Activated CD4-positive, alpha-beta memory T cell treated with anti-CD3 and anti-CD28 coated beads for 36 hours (primary cell): ENCODE measurements around the gene WTAP. TPM values are rescaled to one million over a fixed set of nuclear protein-coding genes. Genes with fewer than 3 reads are reported as not detected.

Experiments used
- CTCF ChIA-PET: fragments of 350-600 bp; sonication (Branson Sonifier 250); formaldehyde crosslinking; loops from one replicate; lab custom pipeline; 2021; ENCODE audit warnings: antibody characterized with exemption, inconsistent platforms; lab: Charles Lee
- POLR2A ChIA-PET: fragments of 350-600 bp; sonication (Branson Sonifier 250); formaldehyde crosslinking; loops from one replicate; lab custom pipeline; 2021; ENCODE audit warnings: antibody characterized with exemption; lab: Charles Lee
- DNase-seq: peaks from one replicate; pipeline ENCODE4 v3.0.0-alpha.2; 2020
- H3K27ac Mint-ChIP-seq: one replicate; pipeline ENCODE4 v1.8.0; 2021; ENCODE audit warnings: mixed read lengths
- H3K27me3 Mint-ChIP-seq: one replicate; pipeline ENCODE4 v1.8.0; 2021; ENCODE audit warnings: mixed read lengths
- H3K36me3 Mint-ChIP-seq: one replicate; pipeline ENCODE4 v1.8.0; 2021; ENCODE audit warnings: mixed read lengths
- H3K4me1 Mint-ChIP-seq: one replicate; pipeline ENCODE4 v1.8.0; 2021; ENCODE audit warnings: low read depth, mixed read lengths
- H3K4me3 Mint-ChIP-seq: one replicate; pipeline ENCODE4 v1.8.0; 2021; ENCODE audit warnings: mild to moderate bottlenecking, mixed read lengths
- H3K9me3 Mint-ChIP-seq: one replicate; pipeline ENCODE4 v1.8.0; 2021; ENCODE audit warnings: mixed read lengths
- intact Hi-C: fragments of 100-400 bp; cut with micrococcal nuclease; formaldehyde crosslinking; loops from one replicate; pipeline ENCODE4 v1.15.1; 2023
- total RNA-seq, 2 experiments: library from RNA; stranded (reverse); gene quantifications; one replicate each; pipeline ENCODE4 v1.2.3, GENCODE V29; 2021

WTAP gene
- total RNA-seq, 2 experiments from 2014 or later, result 87.6 to 90.2 TPM

DNA sequence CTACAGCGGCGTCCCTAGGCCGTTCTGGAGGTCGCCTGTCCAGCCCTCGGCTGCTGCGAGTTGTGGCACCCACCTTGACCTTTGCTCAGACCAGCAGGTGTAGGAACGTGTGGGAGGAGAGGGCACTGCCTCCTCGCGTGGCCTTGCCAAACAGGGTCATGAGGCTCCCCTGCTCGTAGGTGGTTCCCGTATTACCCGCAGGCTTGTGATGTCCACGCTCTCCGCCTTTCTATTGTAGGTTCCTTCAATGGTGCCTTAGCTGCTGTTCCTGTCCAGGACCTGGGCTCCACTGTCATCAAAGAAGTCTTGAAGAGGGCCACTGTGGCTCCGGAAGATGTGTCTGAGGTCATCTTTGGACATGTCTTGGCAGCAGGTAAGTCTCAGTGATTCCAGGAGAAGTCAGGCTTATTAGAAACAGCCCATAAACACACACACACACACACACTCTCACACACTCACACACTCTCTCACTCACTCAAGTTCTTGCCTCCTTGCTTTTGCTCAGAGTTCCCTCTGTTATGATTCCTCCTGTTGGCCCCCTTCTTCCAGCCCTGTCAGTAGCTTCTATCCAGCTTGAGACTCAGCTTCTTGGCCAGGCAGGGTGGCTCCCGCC is 35.5 kb downstream of the WTAP start:
- DNase-seq, result peak; percentile 42
- Mint-ChIP-seq H3K36me3 (peaks cover 42% of the 10 kb centered on the region), H3K9me3 (no peaks in the 10 kb centered on the region), H3K27ac (peak overlapping the region; percentile 98), H3K4me1 (peaks cover 45% of the 10 kb centered on the region), H3K4me3 (peak overlapping the region; percentile 98), H3K27me3 (no peaks in the 10 kb centered on the region)
- ChIA-PET CTCF (interaction anchor here (1.2 kb wide), 1 partner anchor 83 kb away, joined by 3 read pairs; no protein-coding TSS in a partner anchor), POLR2A (interaction anchor here (1.5 to 1.6 kb wide), 2 partner anchors 27 to 36 kb away, joined by 3 to 7 read pairs; partner anchors contain the start of gene TCP1)
- intact Hi-C loops, result loop anchor here (1.0 kb wide), 3 partner anchors 27 to 71 kb away; partner anchors contain the start of genes TCP1 and WTAP

DNA sequence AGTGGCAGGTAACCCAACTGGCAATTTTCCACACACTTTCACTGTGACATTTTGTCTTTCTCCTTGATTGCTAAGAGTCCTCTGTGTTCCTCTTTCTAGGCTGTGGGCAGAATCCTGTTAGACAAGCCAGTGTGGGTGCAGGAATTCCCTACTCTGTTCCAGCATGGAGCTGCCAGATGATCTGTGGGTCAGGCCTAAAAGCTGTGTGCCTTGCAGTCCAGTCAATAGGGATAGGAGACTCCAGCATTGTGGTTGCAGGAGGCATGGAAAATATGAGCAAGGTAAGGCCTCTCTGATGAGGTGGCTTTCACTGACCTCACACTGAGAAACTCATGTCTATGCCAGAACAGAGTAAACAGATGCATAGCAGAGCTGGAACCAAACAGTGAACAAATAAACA is 39.6 kb downstream of the WTAP start:
- H3K36me3 Mint-ChIP-seq, result peaks cover 67% of the 10 kb centered on the region
- H3K27me3 Mint-ChIP-seq, result no peaks in the 10 kb centered on the region
- peaks cover 2% of the 10 kb centered on the region for H3K9me3 Mint-ChIP-seq
- POLR2A ChIA-PET, result no interaction called here
- H3K4me3 Mint-ChIP-seq, result no peak overlapping the region
- intact Hi-C loops, result no loop called here
- peaks cover 37% of the 10 kb centered on the region for H3K4me1 Mint-ChIP-seq
- H3K27ac Mint-ChIP-seq, result no peak overlapping the region
- no peak for DNase-seq
- CTCF ChIA-PET, result no interaction called here

DNA sequence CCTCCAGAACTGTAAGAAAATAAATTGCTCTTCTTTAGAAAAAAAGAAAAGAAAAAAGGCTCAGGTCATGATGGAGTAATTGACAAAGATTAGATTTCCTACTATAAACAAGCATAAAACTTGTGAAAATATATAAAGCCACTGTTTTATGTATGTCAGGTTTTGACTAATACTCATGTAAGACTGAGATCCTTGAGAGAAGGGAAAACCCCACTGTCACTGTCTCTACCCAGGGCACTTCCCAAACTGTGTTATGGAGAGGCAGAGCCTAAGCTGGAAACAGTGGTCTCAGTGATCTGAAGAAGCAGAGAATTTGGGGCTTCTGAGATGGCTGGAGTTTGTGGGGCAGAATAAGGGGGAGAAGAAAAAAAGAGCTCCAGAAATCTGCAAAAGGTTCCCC is 42.2 kb downstream of the WTAP start:
- POLR2A ChIA-PET, result interaction anchor here (1.1 kb wide), 1 partner anchor 20 kb away, joined by 4 read pairs; the partner anchor contains the start of genes MRPL18 and TCP1
- Mint-ChIP-seq H3K36me3 (peaks cover 60% of the 10 kb centered on the region), H3K27ac (peak overlapping the region; percentile 25), H3K4me1 (peaks cover 28% of the 10 kb centered on the region), H3K9me3 (peaks cover 2% of the 10 kb centered on the region), H3K27me3 (no peaks in the 10 kb centered on the region), H3K4me3 (no peak overlapping the region)
- CTCF ChIA-PET, result interaction anchor here (0.8 kb wide), 1 partner anchor 18 kb away, joined by 5 read pairs; no protein-coding TSS in a partner anchor
- DNase-seq, result no peak
- intact Hi-C loops, result no loop called here

DNA sequence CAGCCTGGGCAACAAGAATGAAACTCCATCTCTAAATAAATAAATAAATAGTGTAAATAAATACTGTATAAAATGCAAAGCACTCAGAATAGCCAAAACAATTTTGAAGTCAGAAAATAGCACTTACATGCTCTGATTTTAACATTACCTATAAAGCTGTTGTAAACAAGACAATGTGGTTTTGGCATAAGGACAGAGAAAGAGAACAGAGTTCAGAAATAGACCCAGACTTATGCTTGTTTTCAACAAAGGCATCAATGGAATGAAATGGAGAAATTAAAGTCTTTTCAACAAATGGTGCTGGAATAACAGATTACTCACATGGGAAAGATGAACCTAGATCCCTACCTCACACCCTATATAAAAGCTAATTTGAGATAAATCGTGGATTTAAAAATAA is 44.9 kb downstream of the WTAP start:
- CTCF ChIA-PET, result interaction anchor here (1.0 kb wide), 1 partner anchor 19 kb away, joined by 3 read pairs; no protein-coding TSS in a partner anchor
- no peaks in the 10 kb centered on the region for H3K27me3 Mint-ChIP-seq
- peaks cover 56% of the 10 kb centered on the region for H3K36me3 Mint-ChIP-seq
- no peak overlapping the region for H3K27ac Mint-ChIP-seq
- intact Hi-C loops, result no loop called here
- no peak for DNase-seq
- no peak overlapping the region for H3K4me3 Mint-ChIP-seq
- peaks cover 2% of the 10 kb centered on the region for H3K9me3 Mint-ChIP-seq
- H3K4me1 Mint-ChIP-seq, result peaks cover 13% of the 10 kb centered on the region
- POLR2A ChIA-PET, result interaction anchor here (1.2 kb wide), 2 partner anchors 10 to 34 kb away, joined by 3 to 4 read pairs; partner anchors contain the start of gene ACAT2

DNA sequence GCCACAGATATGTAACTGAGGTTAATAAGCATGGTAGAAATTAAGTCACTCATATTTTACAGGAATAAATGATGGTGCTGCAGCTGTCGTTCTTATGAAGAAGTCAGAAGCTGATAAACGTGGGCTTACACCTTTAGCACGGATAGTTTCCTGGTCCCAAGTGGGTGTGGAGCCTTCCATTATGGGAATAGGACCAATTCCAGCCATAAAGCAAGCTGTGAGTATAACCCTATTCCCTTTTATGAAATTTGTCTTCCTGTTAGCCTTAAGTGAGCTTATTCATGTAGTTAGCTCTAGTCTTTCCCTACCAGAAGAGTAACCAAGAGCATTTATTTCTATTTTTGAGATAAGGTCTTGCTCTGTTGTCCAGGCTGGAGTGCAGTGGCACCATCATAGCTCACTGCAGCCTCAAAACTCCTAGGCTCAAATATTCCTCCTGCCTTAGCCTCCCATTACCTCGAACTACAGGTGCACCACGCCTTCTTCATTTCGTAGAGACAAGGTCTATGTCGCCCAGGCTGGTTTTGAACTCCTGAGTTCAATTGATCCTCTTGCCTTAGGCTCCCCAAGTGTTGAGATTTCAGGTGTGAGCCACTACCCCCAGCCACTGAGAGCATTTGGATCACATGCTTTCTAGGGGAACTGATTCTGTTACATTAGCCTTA is 50.1 kb downstream of the WTAP start:
- ChIA-PET CTCF (no interaction called here), POLR2A (no interaction called here)
- Mint-ChIP-seq H3K36me3 (peaks cover 60% of the 10 kb centered on the region), H3K4me1 (peaks cover 8% of the 10 kb centered on the region), H3K4me3 (no peak overlapping the region), H3K27ac (peak overlapping the region; percentile 40), H3K9me3 (no peaks in the 10 kb centered on the region), H3K27me3 (no peaks in the 10 kb centered on the region)
- intact Hi-C loops, result no loop called here
- no peak for DNase-seq

DNA sequence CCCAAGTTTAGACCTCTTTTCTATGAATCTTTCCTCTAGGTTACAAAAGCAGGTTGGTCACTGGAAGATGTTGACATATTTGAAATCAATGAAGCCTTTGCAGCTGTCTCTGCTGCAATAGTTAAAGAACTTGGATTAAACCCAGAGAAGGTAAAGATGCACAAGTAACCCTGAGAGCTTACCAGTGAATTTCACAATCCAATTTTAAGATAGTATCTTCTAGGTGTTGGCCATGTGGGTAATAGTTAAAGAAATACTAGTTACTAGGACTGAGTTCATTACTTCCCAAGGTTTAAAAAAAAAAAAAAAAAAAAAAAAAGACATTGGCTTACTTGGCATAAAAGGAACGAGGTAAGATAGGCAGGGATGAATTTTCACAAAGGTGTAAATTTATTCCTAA is 50.8 kb downstream of the WTAP start:
- intact Hi-C loops, result no loop called here
- ChIA-PET CTCF (no interaction called here), POLR2A (no interaction called here)
- H3K27ac Mint-ChIP-seq, result no peak overlapping the region
- peaks cover 16% of the 10 kb centered on the region for H3K4me1 Mint-ChIP-seq
- peaks cover 68% of the 10 kb centered on the region for H3K36me3 Mint-ChIP-seq
- no peak overlapping the region for H3K4me3 Mint-ChIP-seq
- no peaks in the 10 kb centered on the region for H3K9me3 Mint-ChIP-seq
- H3K27me3 Mint-ChIP-seq, result no peaks in the 10 kb centered on the region
- no peak for DNase-seq

DNA sequence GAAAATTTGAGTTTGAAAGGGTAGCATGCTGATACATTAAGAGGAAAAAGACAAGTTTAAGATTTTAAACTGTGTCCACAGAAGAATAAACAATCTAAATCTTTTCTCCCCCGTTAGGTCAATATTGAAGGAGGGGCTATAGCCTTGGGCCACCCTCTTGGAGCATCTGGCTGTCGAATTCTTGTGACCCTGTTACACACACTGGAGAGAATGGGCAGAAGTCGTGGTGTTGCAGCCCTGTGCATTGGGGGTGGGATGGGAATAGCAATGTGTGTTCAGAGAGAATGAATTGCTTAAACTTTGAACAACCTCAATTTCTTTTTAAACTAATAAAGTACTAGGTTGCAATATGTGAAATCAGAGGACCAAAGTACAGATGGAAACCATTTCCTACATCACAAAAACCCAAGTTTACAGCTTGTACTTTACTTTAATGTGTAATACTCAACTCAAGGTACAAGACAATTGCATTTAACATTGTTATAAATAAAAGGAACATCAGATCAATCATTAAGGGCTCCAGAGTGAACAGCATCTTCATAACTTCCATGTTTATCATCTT is 51.3 kb downstream of the WTAP start:
- Mint-ChIP-seq H3K4me1 (peaks cover 19% of the 10 kb centered on the region), H3K27me3 (no peaks in the 10 kb centered on the region), H3K27ac (no peak overlapping the region), H3K9me3 (no peaks in the 10 kb centered on the region), H3K4me3 (no peak overlapping the region), H3K36me3 (peaks cover 71% of the 10 kb centered on the region)
- ChIA-PET POLR2A (no interaction called here), CTCF (no interaction called here)
- no peak for DNase-seq
- intact Hi-C loops, result no loop called here

DNA sequence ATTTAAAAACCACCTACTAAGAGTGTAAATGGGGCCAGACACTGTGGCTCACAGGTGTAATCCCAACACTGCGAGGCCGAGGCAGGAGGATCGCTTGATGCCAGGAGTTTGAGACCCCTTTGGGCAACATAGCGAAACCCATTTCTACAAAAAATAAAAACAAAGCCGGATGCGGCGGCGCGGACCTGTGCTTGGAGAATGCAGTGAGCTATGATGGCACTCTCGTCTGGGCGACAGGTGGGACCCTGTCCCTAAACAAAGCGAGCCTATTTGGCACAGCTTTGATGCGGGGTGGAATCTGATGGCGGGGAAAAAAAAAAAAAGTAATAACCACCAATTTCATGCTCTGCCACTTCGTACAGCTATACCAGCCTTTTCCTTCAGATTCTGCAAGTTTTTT is 61.0 kb downstream of the WTAP start:
- POLR2A ChIA-PET, result interaction anchor here (0.7 to 5.2 kb wide), 6 partner anchors 27 to 178 kb away, joined by 3 to 90 read pairs (median 14); partner anchors contain the start of genes ACAT2, SOD2 and WTAP
- H3K36me3 Mint-ChIP-seq, result peaks cover 75% of the 10 kb centered on the region
- H3K27me3 Mint-ChIP-seq, result no peaks in the 10 kb centered on the region
- H3K4me3 Mint-ChIP-seq, result peak overlapping the region; percentile 96
- peak overlapping the region; percentile 98 for H3K27ac Mint-ChIP-seq
- DNase-seq, result peak; percentile 39
- CTCF ChIA-PET, result interaction anchor here (1.6 kb wide), 1 partner anchor 19 kb away, joined by 5 read pairs; no protein-coding TSS in a partner anchor
- intact Hi-C loops, result loop anchor here (5.0 kb wide), 1 partner anchor 194 kb away; no protein-coding TSS in a partner anchor
- H3K4me1 Mint-ChIP-seq, result peaks cover 62% of the 10 kb centered on the region
- no peaks in the 10 kb centered on the region for H3K9me3 Mint-ChIP-seq

DNA sequence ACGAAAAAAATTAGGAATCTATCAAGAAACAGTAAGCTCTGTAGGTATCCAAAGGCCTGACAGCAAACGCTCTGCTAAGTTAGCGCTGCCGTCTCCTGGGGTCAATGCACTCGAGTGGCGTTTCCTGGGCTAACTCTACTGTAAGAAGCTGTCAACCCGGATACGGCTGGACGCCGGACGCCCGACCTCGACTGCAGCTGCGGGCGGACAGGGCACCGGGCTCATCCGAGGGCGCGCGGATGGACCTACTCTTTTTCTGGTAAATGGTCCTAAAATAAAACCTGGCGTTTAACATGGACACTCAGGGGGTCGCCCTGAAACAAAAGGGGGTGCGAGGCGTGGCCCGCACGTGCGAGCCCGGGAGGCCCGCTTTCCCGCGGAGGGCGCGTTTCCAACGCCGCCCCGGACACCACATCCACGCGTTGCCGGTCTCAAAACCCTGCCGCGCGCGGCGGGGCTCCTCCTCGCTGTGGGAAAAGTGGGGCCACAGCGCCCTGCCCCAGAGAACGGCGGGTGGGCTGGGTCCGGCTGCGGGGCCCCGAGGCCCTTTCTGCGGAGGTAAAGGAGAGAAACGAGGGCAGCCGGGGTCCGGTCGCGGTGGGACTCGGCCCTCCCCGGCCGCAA is 61.6 kb downstream of the WTAP start:
- H3K36me3 Mint-ChIP-seq, result peaks cover 73% of the 10 kb centered on the region

DNA sequence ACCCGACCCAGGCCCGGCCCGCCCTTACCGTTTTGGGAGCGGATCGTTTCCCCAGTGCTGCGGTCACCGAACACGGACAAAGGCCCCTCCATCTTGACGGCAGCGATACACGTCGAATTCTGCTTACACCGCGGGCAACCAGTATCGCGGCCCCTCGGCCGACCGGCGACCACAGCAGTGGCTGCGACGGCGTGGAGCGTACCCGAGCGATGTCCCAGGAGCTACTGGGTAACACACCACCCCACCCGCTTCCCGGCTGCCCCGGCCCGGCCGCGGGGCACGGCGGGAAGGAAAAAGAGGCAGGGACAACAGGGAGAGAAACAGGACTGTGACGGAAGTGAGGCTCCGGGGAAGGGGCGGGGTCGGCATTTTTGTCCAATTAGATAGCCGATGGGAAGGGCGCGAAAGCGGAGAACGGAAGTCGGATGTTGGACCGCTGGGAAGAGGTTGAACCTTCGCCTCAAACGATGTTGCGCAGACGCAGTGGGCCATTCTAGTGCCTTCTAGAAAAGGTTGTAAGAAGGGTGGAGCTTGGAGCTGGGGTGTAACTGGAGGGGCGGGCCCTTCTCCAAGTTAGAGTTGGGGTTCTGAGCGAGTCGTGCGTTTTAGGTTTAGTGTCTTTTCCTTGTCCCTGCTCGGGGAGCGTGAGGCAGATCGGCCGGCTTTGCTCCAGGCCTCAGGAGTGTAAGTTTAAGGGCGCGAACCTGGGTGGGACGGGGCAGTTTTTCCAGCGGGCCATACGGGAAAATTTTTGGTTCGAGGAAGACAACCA is 62.3 kb downstream of the WTAP start, which contains the start of gene TCP1:
TCP1 (minus strand) TSS at position 226 of the 772 bp plus-strand sequence; CDS start at position 92, 134 bp downstream.
- ChIA-PET CTCF (interaction anchor here (0.7 to 2.2 kb wide), 2 partner anchors 57 to 98 kb away, joined by 3 to 9 read pairs; no protein-coding TSS in a partner anchor), POLR2A (interaction anchor here (0.6 to 5.2 kb wide), 9 partner anchors 20 to 193 kb away, joined by 3 to 90 read pairs (median 6); partner anchors contain the start of genes ACAT2, SOD2 and WTAP)
- intact Hi-C loops, result loop anchor here (1.0 to 5.0 kb wide), 7 partner anchors 27 to 673 kb away; partner anchors contain the start of genes ACAT2, SOD2 and WTAP
- Mint-ChIP-seq H3K9me3 (no peaks in the 10 kb centered on the region), H3K4me1 (peaks cover 64% of the 10 kb centered on the region), H3K27me3 (no peaks in the 10 kb centered on the region), H3K27ac (peak within 1 kb of the TSS; percentile 98), H3K36me3 (peaks cover 73% of the 10 kb centered on the region), H3K4me3 (peak within 1 kb of the TSS; percentile 96)
- DNase-seq, result peak; percentile 100

More for the DNA sequence above, 61.6 kb downstream of the WTAP start:
- H3K27ac Mint-ChIP-seq, result peak overlapping the region; percentile 98
- intact Hi-C loops, result loop anchor here (1.0 to 5.0 kb wide), 4 partner anchors 27 to 193 kb away; partner anchors contain the start of genes ACAT2, SOD2 and WTAP
- CTCF ChIA-PET, result interaction anchor here (1.6 to 2.2 kb wide), 2 partner anchors 19 to 98 kb away, joined by 5 to 9 read pairs; no protein-coding TSS in a partner anchor
- H3K4me1 Mint-ChIP-seq, result peaks cover 62% of the 10 kb centered on the region
- DNase-seq, result peak; percentile 54
- H3K9me3 Mint-ChIP-seq, result no peaks in the 10 kb centered on the region
- no peaks in the 10 kb centered on the region for H3K27me3 Mint-ChIP-seq
- H3K4me3 Mint-ChIP-seq, result peak overlapping the region; percentile 96
- POLR2A ChIA-PET, result interaction anchor here (0.9 to 5.2 kb wide), 8 partner anchors 26 to 194 kb away, joined by 3 to 90 read pairs (median 6); partner anchors contain the start of genes ACAT2, SOD2 and WTAP
